ENCODE results near the gene INPP5F.
"Not testable (repeated sequence)": the region's sequence is repeated elsewhere in the genome, so short reads cannot be mapped to it uniquely, and the experiment has no call there.

INPP5F gene

DNA sequence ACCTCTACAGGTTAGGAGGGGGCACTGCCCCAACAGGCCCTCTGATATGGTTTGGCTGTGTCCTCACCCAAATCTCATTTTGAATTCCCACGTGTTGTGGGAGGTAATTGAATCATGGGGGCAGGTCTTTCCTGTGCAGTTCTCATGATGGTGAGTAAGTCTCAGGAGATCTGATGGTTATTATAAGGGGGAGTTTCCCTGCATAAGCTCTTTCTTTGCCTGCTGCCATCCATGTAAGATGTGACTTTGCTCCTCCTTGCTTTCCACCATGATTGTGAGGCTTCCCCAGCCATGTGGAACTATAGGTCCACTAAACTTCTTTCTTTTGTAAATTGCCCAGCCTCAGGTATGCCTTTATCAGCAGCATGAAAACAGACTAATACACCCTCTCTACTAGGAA lies 14.9 kb upstream of the INPP5F start:
- H3K18ac ChIP-seq (ENCODE audit: low read length); H3K4me3 ChIP-seq (ENCODE audit: low read depth, low read length); H3K27ac ChIP-seq (ENCODE audit: low read depth, low read length); DNase-seq; H3K4ac ChIP-seq (ENCODE audit: low read depth, low read length); H2BK5ac ChIP-seq (ENCODE audit: low read depth, low read length, poor library complexity); H2AFZ ChIP-seq (ENCODE audit: insufficient read depth, low read length, poor library complexity); H4K12ac ChIP-seq (ENCODE audit: low read depth, low read length); H3K27me3 ChIP-seq (ENCODE audit: insufficient read depth, low read length); H4K8ac ChIP-seq (ENCODE audit: low read depth, low read length); H4K91ac ChIP-seq (ENCODE audit: low read depth, low read length); H3K4me1 ChIP-seq (ENCODE audit: control insufficient read depth in 1 of 2, insufficient read depth in 2 of 2, low read length in 2 of 2); H3K79me1 ChIP-seq (ENCODE audit: low read length); H3K9ac ChIP-seq (ENCODE audit: low read length); H3K9me3 ChIP-seq (ENCODE audit: insufficient read depth, low read depth, low read length); H3K4me2 ChIP-seq (ENCODE audit: low read length); H2AK5ac ChIP-seq (ENCODE audit: low read length); H2BK120ac ChIP-seq (ENCODE audit: insufficient read depth, low read length, poor library complexity); H3K14ac ChIP-seq (ENCODE audit: low read length); H3K23ac ChIP-seq (ENCODE audit: low read length); H2BK12ac ChIP-seq (ENCODE audit: low read length); H3K36me3 ChIP-seq (ENCODE audit: control insufficient read depth in 1 of 2, insufficient read depth in 2 of 2, low read length in 2 of 2); H3K79me2 ChIP-seq (ENCODE audit: control insufficient read depth, insufficient read depth, low read length, poor library complexity): not testable (repeated sequence)
- no CpG with 5 or more reads among the region's 1 CpG for WGBS (ENCODE audit: extremely low coverage, insufficient coverage, insufficient read length)

DNA sequence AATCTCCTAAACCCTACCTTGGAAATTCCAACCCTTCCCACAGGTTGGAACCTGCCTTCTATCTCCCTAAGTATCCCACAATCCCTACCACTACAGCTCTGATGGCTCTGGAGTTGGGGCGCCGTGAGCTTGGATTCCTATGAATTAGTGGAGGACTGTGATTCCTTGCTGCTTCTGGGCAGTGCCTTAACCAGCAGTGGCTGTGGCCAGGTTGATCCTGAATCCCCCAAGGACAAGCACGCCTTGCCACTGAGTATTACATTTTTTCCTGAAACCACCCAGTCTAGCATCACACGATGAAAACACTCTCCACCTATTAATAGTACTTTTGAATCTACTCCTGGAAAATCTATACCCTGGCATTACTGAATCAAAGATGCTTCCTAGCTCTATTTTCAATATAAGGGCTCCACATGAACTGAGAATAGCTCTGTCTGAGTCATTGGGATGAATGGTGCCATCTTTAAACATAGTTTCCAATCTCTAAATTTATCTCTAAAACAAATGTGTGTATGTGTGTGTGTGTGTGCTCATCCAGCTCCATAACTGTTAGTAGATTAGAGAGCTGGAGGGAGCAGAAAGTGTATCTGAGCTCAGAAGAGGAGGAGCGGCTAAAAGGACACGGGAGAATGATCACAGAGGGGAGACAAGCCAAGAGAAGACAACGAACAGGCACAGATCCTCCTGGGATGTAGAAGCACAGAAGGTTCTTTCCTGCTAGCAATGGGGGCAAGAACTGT lies 11.9 kb upstream of the INPP5F start:
- Histone ChIP-seq H4K12ac (ENCODE audit: low read depth, low read length) (no peak overlapping the region), H2BK120ac (ENCODE audit: insufficient read depth, low read length, poor library complexity) (no peak overlapping the region), H3K27ac (ENCODE audit: low read depth, low read length) (no peak overlapping the region), H3K9me3 (ENCODE audit: insufficient read depth, low read depth, low read length) (peaks cover 3% of the 10 kb centered on the region), H2BK12ac (ENCODE audit: low read length) (no peak overlapping the region), H2AFZ (ENCODE audit: insufficient read depth, low read length, poor library complexity) (no peak overlapping the region), H3K4ac (ENCODE audit: low read depth, low read length) (no peak overlapping the region), H3K4me3 (ENCODE audit: low read depth, low read length) (no peak overlapping the region), H3K4me1 (ENCODE audit: control insufficient read depth in 1 of 2, insufficient read depth in 2 of 2, low read length in 2 of 2) (peaks cover 0 to 4% of the 10 kb centered on the region in 2 experiments), H3K36me3 (ENCODE audit: control insufficient read depth in 1 of 2, insufficient read depth in 2 of 2, low read length in 2 of 2) (no peaks in the 10 kb centered on the region), H2AK5ac (ENCODE audit: low read length) (no peak overlapping the region), H3K27me3 (ENCODE audit: insufficient read depth, low read length) (no peaks in the 10 kb centered on the region), H3K23ac (ENCODE audit: low read length) (no peak overlapping the region), H4K8ac (ENCODE audit: low read depth, low read length) (no peak overlapping the region), H2BK5ac (ENCODE audit: low read depth, low read length, poor library complexity) (no peak overlapping the region), H3K79me1 (ENCODE audit: low read length) (no peaks in the 10 kb centered on the region), H3K14ac (ENCODE audit: low read length) (no peak overlapping the region), H4K91ac (ENCODE audit: low read depth, low read length) (no peak overlapping the region), H3K79me2 (ENCODE audit: control insufficient read depth, insufficient read depth, low read length, poor library complexity) (no peaks in the 10 kb centered on the region), H3K4me2 (ENCODE audit: low read length) (no peak overlapping the region), H3K9ac (ENCODE audit: low read length) (no peak overlapping the region), H3K18ac (ENCODE audit: low read length) (no peak overlapping the region)
- DNase-seq = no peak
- WGBS (ENCODE audit: extremely low coverage, insufficient coverage, insufficient read length) = no CpG with 5 or more reads among the region's 7 CpGs

GRCh38 chr10:119714484-119714816 lies 11.4 kb upstream of the INPP5F start:
- no peak overlapping the region for H3K4ac ChIP-seq (ENCODE audit: low read depth, low read length)
- peaks cover 5% of the 10 kb centered on the region for H3K9me3 ChIP-seq (ENCODE audit: insufficient read depth, low read depth, low read length)
- no CpG with 5 or more reads among the region's 2 CpGs for WGBS (ENCODE audit: extremely low coverage, insufficient coverage, insufficient read length)
- no peak overlapping the region for H4K12ac ChIP-seq (ENCODE audit: low read depth, low read length)
- no peak overlapping the region for H3K14ac ChIP-seq (ENCODE audit: low read length)
- H3K23ac ChIP-seq (ENCODE audit: low read length) = no peak overlapping the region
- no peak overlapping the region for H3K18ac ChIP-seq (ENCODE audit: low read length)
- no peak for DNase-seq
- no peak overlapping the region for H2AFZ ChIP-seq (ENCODE audit: insufficient read depth, low read length, poor library complexity)
- no peaks in the 10 kb centered on the region for H3K36me3 ChIP-seq (ENCODE audit: control insufficient read depth in 1 of 2, insufficient read depth in 2 of 2, low read length in 2 of 2)
- H4K8ac ChIP-seq (ENCODE audit: low read depth, low read length) = no peak overlapping the region
- H3K4me3 ChIP-seq (ENCODE audit: low read depth, low read length) = no peak overlapping the region
- no peaks in the 10 kb centered on the region for H3K79me2 ChIP-seq (ENCODE audit: control insufficient read depth, insufficient read depth, low read length, poor library complexity)
- H3K27ac ChIP-seq (ENCODE audit: low read depth, low read length) = no peak overlapping the region
- no peak overlapping the region for H3K4me2 ChIP-seq (ENCODE audit: low read length)
- H3K9ac ChIP-seq (ENCODE audit: low read length) = no peak overlapping the region
- no peak overlapping the region for H2BK5ac ChIP-seq (ENCODE audit: low read depth, low read length, poor library complexity)
- H3K27me3 ChIP-seq (ENCODE audit: insufficient read depth, low read length) = no peaks in the 10 kb centered on the region
- H3K4me1 ChIP-seq (ENCODE audit: control insufficient read depth in 1 of 2, insufficient read depth in 2 of 2, low read length in 2 of 2) = peaks cover 0 to 4% of the 10 kb centered on the region in 2 experiments
- no peaks in the 10 kb centered on the region for H3K79me1 ChIP-seq (ENCODE audit: low read length)
- H2BK120ac ChIP-seq (ENCODE audit: insufficient read depth, low read length, poor library complexity) = no peak overlapping the region
- no peak overlapping the region for H2BK12ac ChIP-seq (ENCODE audit: low read length)
- H4K91ac ChIP-seq (ENCODE audit: low read depth, low read length) = no peak overlapping the region
- no peak overlapping the region for H2AK5ac ChIP-seq (ENCODE audit: low read length)

DNA sequence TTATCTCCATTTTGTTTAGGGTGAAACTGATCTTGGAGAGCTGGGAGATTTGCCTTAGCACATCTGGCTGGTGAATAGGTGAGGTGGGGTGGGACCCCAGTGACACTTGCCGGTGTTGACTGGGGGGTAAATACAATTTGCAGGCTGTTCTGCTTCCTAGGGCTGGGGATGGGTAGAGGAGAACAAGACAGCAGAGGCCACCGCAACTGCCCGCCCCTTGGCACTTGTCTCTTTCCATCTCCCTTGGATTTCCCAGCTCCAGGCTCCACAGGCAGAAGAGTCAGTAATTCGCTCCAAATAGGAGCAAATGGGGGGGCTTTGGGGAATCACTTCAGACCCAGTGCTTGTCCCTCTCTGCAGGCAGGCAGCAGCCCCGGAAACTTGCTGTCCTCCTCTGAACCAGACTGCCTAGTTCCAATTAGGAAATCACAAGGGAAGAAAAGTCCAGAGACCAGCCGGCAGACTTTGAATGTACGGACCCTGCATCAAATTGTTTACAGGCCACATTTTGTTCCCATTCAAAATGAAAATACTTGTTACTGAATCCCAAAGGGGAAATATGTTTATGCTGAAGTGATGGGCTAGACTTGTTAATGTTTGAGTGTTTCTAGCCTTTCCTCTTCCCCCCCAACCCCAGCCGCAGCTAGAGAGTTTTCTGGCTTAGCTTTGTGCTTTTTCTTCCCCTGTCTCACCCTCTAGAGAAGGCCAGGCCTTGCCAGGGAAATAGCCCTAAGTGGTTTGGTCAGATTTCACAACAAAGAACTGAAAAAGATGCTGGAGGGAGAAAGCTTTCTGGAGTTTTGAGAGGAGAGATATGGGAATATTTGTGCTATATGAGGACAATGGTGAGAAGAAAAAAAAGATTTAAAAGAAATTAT lies 10.0 kb upstream of the INPP5F start:
- H3K14ac ChIP-seq (ENCODE audit: low read length) = no peak overlapping the region
- no peak overlapping the region for H3K23ac ChIP-seq (ENCODE audit: low read length)
- WGBS (ENCODE audit: extremely low coverage, insufficient coverage, insufficient read length) = no CpG with 5 or more reads among the region's 8 CpGs

More for the DNA sequence above, 10.0 kb upstream of the INPP5F start:
- Histone ChIP-seq H3K79me2 (ENCODE audit: control insufficient read depth, insufficient read depth, low read length, poor library complexity) (no peaks in the 10 kb centered on the region), H2BK120ac (ENCODE audit: insufficient read depth, low read length, poor library complexity) (no peak overlapping the region), H3K9ac (ENCODE audit: low read length) (no peak overlapping the region), H3K79me1 (ENCODE audit: low read length) (no peaks in the 10 kb centered on the region), H3K18ac (ENCODE audit: low read length) (no peak overlapping the region), H3K27ac (ENCODE audit: low read depth, low read length) (no peak overlapping the region), H3K36me3 (ENCODE audit: control insufficient read depth in 1 of 2, insufficient read depth in 2 of 2, low read length in 2 of 2) (no peaks in the 10 kb centered on the region), H2AK5ac (ENCODE audit: low read length) (no peak overlapping the region), H2AFZ (ENCODE audit: insufficient read depth, low read length, poor library complexity) (no peak overlapping the region), H2BK5ac (ENCODE audit: low read depth, low read length, poor library complexity) (no peak overlapping the region), H4K8ac (ENCODE audit: low read depth, low read length) (no peak overlapping the region), H3K27me3 (ENCODE audit: insufficient read depth, low read length) (no peaks in the 10 kb centered on the region), H2BK12ac (ENCODE audit: low read length) (no peak overlapping the region), H3K4ac (ENCODE audit: low read depth, low read length) (no peak overlapping the region), H3K4me1 (ENCODE audit: control insufficient read depth in 1 of 2, insufficient read depth in 2 of 2, low read length in 2 of 2) (peaks cover 0 to 4% of the 10 kb centered on the region in 2 experiments), H4K91ac (ENCODE audit: low read depth, low read length) (no peak overlapping the region), H4K12ac (ENCODE audit: low read depth, low read length) (no peak overlapping the region), H3K9me3 (ENCODE audit: insufficient read depth, low read depth, low read length) (peaks cover 3% of the 10 kb centered on the region), H3K4me2 (ENCODE audit: low read length) (no peak overlapping the region), H3K4me3 (ENCODE audit: low read depth, low read length) (no peak overlapping the region)
- DNase-seq = no peak
